M059J (cell line): Measurements from ENCODE around the gene NAT16. TPM values are rescaled to one million over a fixed set of nuclear protein-coding genes. Genes with fewer than 3 reads are reported as not detected.
"Not testable (repeated sequence)": the region's sequence is repeated elsewhere in the genome, so short reads cannot be mapped to it uniquely, and the experiment has no call there.

ENCODE experiments used
- DNase-seq: peaks from one replicate; pipeline ENCODE4 v3.0.0-alpha.2; 2012; ENCODE audit warnings: low read depth
- total RNA-seq: library from RNA; depleted of rRNA; stranded (reverse); fragments of >200 nt; shearing (Covaris generic); gene quantifications from 2 replicates; pipeline ENCODE4 v1.2.3, GENCODE V29; 2014

Gene NAT16
- total RNA-seq, 1 experiment from 2014 or later, result 0.12 TPM

DNA sequence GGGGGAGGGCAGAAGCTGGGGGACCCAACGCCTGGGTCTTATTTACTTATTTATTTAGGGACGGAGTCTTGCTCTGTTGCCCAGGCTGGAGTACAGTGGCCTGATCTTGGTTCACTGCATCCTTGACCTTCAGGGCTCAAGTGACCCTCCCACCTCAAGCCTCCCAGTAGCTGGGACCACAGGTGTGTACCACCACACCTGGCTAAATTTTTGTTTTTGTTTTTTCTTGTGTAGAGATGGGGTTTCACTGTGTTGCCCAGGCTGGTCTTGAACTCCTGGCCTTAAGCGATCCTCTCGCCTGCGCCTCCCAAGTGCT, 22.5 kb upstream of the NAT16 start:
- no peak for DNase-seq

DNA sequence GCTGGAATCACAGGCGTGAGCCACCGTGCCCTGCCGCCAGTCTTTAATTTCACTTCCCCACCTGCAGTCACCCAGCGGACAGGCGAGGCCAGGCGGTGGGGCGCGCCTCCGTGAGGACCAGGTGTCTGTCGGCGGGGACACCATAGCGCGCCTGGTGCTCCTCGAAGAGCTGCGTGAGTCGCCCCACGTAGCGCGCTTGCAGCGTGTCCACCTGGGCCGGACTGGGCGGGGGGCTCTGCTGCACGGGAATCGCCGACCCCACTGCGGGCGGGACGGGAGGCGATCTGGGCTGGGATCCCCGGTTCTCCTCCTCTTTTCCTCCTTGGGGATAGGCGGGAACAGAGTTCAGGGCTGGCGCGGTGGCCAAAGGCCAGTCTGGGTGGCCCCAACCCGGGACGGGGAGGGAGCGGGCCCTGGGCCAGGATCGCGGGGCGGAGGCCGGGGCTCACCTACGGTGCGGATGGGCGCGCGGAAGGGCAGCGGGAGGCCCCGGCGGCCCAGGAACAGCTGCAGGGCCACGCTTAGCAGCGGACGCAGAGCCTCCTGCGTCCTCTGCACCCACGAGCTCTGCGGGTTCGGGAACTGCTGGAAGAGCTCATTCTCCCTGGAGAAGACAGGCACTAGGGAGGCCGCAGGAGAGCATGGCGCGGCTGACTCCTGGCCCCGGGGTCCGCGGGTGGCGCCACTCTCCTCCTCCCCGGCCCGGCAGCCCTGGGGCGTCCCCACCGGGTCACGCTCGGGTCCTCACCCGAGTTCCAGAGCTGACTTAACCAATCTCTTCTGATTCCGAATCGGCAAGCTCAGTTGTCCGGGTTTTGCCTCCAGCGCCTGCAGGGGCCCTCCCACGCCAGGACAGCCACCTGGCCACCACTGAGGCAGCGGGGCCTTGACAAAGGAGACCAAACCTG, 21.9 kb upstream of the NAT16 start:
- no peak for DNase-seq

DNA sequence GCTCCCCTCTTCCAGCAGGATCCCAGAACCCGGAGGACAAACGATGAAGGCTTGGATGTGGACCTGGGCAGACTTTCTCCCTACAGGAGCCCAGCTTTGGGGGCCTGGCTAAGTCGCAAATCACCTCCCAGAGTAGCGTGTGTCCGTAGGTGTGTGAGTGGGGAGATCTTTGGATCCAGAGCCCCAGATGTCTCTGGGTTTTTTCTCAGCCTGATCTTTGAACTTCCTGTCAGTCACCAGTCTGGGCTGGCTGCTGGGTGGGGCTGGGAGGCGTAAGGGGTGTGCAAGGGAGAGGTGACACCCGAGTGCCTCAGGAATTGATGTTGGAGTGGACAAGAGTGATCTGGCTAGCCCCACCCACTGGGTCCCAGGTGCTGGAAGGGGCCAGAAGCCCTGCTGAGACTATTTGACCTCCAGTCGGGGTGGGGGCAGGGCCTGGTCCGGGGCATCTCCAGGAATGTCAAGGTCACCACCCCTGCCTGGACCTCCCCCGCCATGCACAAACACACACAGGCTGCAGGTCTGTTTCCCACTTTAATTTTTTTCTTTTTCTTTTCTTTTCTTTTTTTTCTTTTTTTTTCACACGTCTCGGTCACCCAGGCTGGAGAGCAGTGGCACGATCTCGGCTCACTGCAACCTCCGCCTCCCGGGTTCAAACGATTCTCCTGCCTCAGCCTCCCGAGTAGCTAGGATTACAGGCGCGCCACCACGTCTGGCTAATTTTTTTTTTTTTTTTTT, 20.9 kb upstream of the NAT16 start, which contains the start of gene MOGAT3:
Gene MOGAT3, minus strand, starts transcription at position 175 of the 738 bp plus-strand sequence. CDS start 182 bp downstream, outside the sequence.
- DNase-seq, result no peak

DNA sequence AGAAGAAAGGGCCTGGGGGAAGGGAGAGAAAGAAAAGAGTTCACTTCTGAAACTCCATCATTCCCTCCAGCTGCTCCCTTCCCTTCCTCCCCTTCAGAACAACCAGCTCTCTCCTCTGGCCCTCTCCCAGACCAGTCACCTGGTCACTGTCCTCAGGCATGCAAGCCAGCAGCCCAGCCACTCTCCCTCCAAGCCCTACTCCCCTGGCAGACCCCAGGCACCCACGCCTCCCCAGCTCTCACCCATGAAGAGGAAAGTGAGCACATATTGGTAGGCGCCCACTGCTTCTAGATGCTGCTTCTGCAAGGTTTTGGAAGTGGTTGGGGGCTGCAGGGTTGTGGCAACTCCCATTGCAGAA, 20.4 kb upstream of the NAT16 start:
- DNase-seq, result no peak

DNA sequence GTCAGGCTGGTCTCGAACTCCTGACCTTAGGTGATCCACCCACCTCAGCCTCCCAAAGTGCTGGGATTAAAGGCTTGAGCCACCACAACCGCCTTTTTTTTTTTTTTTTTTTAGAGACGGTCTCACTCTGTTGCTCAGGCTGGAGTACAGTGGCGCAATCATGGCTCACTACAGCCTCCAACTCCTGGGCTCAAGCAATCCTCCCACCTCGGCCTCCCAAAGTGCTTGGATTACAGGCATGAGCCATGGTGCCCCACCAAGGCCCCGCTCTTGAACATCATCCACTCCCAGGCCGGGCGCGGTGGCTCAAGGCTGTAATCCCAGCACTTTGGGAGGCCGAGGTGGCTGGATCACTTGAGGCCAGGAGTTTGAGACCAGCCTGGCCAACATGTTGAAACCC, 19.4 kb upstream of the NAT16 start:
- not testable (repeated sequence) for DNase-seq

DNA sequence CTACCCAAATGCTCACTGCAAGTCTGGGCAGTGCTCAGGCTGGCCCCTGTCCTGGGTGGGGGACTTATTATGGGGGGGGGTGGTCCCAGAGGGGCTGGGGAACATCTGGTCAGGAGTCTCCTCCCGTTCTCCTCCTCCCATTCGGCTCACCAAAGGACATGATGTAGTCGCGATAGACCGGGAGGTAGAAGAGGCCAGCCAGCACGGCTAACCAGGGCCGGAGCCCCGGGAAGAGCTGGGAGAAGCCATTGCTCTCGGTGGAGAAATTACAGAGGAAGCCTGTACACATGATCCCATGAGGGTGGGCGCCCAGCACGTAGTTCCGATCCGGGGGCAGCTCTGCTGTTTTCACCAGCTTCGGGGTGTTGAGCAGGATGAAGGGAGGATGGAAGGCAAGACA, 18.4 kb upstream of the NAT16 start:
- DNase-seq, result no peak

DNA sequence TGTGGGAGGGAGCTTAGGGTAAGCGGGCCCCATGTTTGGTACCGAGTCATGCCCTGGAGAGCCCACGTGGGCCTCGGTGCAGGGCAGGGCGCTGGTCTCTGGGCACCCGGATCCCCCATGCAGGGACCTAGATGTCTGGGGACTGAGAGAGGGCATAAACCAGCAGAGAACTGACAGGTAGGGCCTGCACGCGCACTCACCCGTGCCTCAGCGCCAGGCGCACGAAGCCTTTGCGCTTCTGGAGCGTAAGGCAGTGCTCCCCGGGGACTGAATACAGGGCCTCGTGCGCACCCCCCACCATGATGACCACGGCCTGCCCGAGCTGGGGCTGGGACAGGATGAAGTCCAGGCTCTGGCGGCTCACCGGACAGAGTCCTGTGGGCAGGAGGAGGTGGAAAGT, 17.9 kb upstream of the NAT16 start:
- DNase-seq, result no peak

DNA sequence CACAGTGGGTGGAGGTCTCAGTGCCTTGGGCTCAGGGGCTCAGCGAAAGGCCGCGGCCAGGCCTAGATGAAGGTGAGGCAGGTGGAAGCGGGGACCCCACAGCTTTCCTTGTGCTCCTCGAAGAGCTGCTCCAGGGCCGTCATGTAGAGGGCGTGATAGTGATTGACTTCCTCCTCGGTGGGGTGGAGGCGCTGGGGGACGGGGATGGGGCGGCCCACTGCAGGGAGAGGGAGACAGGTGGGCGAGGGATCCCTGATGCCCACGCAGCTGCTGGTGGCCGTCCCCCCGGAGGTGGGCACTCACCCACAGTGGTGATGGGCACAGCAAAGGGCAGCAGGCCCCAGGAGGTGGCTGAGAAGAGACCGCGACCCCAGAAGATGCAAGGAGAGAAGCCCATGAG, 15.8 kb upstream of the NAT16 start:
- DNase-seq, result no peak

DNA sequence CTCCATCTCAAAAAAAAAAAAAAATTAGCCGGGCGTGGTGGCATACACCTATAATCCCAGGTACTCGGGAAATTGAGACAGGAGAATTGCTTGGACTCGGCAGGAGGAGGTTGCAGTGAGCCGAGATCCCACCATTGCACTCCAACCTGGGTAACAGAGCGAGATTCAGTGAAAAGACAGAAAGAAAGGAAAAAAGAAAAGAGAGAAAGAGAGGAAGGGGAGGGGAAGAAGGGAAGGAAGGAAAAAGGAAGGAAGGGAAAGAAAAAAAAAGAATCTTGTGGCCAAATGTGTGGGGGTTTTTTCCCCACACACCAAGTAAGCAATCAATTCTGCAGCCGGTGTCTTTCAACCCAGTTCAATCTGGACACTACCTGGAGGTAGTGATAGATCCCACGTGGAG, 9.0 kb upstream of the NAT16 start:
- no peak for DNase-seq

DNA sequence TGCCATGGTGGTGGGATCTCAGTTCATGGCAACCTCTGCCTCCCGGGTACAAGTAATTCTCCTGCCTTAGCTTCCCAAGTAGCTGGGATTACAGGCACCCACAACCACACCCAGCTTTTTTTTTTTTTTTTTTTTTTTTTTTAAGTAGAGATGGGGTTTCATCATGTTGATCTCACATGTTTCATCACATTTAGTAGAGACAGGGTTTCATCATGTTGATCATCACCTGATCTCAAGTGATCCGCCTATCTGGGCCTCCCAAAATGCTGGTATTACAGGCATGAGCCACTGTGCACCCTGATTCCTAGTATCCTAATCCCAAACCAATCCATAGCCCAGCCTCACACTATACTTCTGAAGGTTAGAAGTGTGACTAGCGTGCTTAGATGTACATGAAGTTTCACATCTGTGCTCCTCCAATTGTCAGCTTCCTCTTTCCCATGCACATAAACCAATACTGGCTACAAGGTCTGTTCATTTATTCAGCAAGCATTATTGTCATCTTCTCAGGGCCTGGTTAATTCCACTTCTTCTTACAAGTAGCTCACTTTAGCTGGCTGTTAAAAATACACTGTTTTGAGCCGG, 6.8 kb upstream of the NAT16 start:
- no peak for DNase-seq

DNA sequence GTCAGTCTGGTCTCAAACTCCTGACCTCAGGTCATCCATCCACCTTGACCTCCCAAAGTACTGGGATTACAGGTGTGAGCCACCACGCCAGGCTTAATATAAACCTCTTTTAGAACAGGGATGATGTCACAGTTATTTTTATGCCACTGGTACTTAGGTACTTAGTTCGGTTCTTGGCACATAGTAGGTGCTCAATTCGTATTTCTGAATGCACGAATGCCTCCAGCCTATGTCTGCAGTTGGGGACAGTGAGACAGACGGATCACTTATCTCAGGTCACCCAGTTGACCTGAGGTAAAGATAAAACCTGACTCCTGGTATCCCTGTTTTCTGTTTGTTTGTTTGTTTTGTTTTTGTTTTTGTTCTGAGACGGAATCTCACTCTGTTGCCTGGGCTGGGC, 6.1 kb upstream of the NAT16 start:
- no peak for DNase-seq

DNA sequence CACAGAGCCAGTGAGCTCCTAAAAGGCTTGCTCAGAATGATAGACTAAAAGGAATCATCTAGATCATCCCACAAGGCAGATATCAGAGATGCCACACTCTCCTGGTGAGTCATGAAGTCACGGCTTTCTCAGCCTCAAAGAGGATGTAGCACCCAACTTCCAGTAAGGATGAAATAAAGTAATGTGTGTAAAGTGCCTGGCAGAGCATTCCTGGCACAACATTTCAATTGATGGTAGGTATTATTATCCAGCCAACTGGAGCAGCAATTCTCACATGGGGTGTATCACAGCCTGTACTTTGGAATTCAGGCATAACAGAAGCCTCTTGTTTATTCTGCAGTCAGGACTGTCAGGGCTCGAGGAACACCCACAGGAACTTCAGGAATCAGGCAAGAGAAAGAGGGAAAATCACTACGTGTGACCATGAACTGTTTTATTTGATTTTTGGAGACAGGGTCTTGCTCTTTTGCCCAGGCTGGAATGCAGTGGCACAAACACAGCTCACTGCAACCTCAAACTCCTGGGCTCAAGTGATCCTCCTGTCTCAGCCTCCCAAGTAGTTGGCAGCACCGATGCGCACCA, 5.3 kb upstream of the NAT16 start:
- DNase-seq, result peak; percentile 67

DNA sequence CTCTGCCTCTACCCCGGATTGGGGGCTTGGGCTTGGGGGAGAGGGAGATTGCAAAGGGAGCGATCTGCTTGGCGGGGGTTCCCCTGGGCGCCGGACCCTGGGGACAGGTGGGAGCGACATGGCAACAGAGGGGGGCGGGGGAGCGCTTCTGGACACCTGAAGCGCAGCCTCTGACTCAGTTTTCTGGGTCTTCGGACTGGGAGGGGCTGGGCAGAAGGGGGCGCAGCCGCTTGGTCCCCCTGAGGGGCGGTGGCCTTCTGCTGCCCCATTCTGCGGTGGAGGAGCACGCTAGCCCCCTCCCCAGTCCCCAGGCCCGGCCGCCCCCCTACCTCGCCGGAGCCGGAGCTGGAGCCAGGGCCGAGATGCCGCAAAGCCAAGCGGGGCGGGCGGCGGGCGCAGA, 380 bp downstream of the NAT16 start:
- no peak for DNase-seq

DNA sequence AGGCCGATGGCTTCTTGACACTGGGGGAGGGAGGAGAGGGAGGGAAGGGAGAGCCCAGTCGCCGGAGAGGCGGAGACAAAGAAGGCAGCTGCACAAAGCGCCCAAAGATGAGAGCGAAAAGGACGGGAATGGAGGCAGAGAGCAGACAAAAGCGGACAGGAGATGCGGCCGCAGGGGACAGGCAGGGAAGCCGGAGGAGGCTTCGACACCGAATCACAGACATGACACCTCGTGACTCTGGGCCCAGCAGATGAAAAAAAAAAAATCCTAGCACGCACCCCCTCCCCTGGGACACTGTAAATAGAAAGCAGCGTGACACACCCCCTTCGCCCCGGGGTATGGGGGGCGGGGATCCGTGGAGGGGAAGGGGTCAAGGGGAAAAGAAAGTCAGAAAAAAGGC, 976 bp downstream of the NAT16 start:
- no peak for DNase-seq

DNA sequence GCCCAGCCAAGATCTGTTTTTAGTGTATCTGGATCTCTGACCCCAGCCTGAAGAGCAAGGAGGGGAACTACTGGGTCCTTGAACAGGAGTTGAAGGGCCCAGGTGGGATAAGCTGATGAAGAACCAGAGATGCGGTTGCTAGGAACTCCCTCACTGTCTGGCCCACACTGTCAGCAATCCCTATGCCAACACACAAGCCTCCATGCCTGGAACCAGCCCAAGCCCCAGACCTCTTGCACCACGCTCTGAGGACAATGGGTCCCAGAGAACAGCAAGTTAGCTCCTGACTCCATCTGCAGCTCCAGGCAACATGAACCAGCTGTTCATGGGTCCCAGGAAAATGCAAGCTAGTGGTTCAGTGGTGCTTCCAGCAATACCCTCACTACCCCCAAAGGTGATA, 2.4 kb downstream of the NAT16 start:
- DNase-seq, result no peak

DNA sequence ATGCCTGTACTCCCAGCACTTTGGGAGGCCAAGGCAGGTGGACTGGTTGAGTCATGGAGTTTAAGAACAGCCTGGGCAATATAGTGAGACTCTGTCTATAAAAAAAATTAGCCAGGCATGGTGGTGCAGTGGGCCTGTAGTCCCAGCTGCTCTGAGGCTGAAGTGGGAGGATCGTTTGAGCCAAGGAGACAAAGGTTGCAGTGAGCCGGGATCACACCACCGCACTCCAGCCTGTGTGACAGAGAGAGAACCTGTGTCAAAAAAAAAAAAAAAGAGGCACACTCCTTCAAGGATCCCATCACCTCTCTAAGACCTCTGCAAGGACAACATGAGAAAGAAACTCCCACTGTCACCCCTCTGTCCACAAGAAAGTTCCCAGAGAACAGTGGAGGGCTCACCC, 4.4 kb downstream of the NAT16 start:
- no peak for DNase-seq

DNA sequence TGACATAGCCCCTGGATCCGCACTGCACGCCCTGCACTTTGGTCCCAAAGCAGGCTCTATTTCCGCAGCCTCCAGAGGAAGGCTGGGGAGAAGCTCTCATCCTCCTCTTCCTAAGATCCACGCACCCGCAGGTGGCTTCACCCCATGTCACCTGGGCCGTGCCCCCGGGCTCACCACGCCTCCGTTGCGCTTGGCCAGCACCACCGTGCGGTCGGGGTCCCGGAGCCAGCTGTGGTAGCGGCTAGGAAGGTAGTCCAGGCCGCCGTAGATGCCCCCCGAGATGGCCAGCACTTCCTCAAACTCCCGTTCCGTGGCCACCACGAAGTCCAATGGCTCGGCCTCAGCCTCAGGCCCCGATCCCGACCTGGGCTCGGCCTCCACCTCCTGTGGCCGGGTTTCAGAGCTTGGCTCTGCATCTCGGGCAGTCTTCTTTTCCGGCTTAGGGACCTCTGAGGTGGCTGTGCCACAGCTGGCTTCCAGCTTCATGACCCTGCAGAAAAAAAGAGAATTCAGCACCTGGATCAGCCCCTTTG, 5.7 kb downstream of the NAT16 start:
- DNase-seq, result no peak

DNA sequence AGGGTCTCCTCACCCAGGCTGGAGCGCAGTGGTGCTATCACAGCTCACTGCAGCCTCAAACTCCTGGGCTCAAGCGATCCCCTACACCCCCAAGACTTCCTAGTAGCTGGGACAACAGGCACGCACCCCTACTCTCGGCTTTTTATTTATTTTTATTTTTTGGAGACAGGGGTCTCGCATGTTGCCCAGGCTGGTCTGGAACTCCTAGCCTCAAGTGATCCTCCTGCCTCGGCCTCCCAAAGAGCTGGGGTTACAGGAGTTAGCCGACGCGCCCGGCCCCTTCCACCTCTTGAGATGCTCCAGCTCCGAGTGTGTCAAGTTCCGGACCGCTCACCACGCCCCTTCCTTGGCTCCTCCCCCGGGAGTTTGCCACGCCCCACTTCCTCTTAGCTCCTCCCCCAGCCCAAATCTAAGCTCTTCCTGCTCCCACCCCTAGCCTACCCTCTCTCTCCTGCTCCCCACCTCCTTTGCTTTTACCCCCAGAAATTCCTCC, 6.3 kb downstream of the NAT16 start:
- DNase-seq, result peak; percentile 66

DNA sequence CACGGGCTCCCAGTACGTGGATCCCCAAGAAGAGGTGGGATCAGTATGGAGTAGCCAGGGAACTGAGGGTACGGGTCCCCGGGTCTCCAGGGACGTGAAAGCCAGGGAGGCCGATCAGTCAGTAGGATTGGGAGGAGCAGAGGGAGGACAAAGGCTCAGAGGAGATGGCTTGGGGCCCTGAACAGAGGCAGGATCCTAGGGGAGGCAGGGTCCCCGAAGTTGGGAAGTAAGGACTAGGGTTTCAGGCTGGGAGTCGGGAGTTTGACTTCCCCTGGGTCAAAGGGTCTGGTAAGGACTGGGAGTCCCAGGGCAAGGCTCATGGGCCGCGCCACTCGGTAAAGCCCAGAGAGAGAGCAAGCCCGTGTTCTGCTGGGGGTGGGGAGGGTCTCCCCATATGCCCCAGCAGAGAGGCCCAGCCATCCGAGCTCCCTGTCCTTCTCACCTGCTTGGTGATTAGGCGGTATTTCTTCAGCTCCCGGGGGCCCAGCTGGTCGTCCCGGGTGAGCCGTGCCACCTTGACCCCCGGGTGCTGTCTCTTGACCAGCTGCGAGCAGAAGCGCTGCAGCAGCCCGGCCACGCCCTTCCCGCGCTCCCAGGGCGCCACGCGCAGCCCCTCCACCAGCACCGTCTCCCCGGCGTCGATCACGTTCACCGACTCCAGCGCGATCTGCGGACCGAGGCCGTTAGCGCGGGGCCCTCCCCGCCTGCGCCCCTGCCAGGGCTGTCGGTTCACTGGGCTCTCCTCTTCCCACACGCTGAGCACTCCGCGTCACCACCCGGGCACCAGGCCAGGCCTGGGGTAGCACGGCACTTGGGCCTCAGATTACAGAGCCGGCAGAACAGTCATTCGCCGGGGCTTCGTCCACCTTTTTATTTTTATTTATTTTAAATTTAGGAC, 7.0 kb downstream of the NAT16 start:
- peak; percentile 91 for DNase-seq

DNA sequence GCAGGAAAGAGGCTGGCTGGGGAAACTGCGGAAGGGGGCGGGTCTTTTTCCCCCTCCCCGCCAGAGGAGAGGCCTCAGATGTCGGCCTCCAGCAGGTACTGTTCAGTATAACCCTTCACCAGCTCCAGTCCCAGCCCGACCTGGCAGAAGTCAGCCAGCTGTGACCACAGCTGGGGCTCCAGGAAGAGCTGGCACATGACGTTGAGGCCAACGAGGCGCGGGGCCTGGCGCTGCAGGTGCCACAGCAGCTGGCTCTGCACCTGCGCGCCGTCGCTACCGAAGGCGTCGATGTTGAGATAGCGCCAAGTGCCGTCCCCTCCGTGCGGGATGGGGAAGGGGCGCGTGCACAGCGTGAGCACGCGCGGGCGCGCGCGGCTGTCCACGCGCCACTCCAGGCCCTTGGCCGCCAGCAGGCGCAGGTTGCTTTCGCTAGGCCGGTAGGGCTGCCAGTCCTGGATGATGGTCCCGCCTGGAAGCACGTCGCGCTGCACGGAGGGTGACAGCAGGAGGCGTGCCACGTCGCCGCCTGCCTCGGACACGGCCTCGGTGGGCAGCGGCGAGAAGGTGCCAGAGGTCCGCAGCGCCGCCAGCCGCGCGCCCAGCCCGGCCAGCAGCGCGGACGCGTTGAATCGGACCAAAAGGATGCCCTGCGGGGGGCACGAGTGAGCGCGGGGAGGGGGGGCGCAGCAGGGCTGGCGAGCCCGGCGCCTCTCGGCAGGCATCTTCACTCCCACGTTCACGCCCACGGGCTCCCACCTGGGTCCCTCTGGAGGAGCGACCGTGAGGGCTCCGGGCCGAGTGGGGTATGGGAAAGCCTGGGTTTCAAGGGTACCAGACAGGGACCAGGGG, 7.9 kb downstream of the NAT16 start:
- DNase-seq, result no peak
